Measurements from ENCODE around the gene BLCAP.
"Not testable (repeated sequence)": the region's sequence is repeated elsewhere in the genome, so short reads cannot be mapped to it uniquely, and the experiment has no call there.

BLCAP gene

GRCh38 chr20:37564016-37564387 lies 36.3 kb upstream of the BLCAP start:
- Mint-ChIP-seq H3K9me3 (no peaks in the 10 kb centered on the region), H3K27ac (no peak overlapping the region), H3K4me1 (peaks cover 8% of the 10 kb centered on the region), H3K36me3 (no peaks in the 10 kb centered on the region), H3K4me3 (no peak overlapping the region)
- ATAC-seq (no peak), DNase-seq (ENCODE audit: low spot score in 2 of 2) (no peak)

GRCh38 chr20:37562695-37563480 lies 35.2 kb upstream of the BLCAP start:
- Mint-ChIP-seq H3K4me3 (no peak overlapping the region), H3K9me3 (no peaks in the 10 kb centered on the region), H3K36me3 (no peaks in the 10 kb centered on the region), H3K4me1 (peaks cover 6% of the 10 kb centered on the region), H3K27ac (no peak overlapping the region)
- ATAC-seq, result no peak
- DNase-seq (ENCODE audit: low spot score in 2 of 2), result no peak

GRCh38 chr20:37560629-37561028 lies 33.0 kb upstream of the BLCAP start:
- no peaks in the 10 kb centered on the region for H3K9me3 Mint-ChIP-seq
- DNase-seq (ENCODE audit: low spot score in 2 of 2), result no peak
- no peak overlapping the region for H3K4me3 Mint-ChIP-seq
- peak overlapping the region; percentile 50 for H3K27ac Mint-ChIP-seq
- H3K4me1 Mint-ChIP-seq, result no peaks in the 10 kb centered on the region
- no peaks in the 10 kb centered on the region for H3K36me3 Mint-ChIP-seq
- ATAC-seq, result no peak

GRCh38 chr20:37559312-37560027 lies 31.8 kb upstream of the BLCAP start:
- Mint-ChIP-seq H3K27ac (peak overlapping the region; percentile 50), H3K4me1 (no peaks in the 10 kb centered on the region), H3K36me3 (no peaks in the 10 kb centered on the region), H3K9me3 (no peaks in the 10 kb centered on the region), H3K4me3 (no peak overlapping the region)
- no peak for ATAC-seq
- no peak for DNase-seq (ENCODE audit: low spot score in 2 of 2)

GRCh38 chr20:37558779-37559178 lies 31.1 kb upstream of the BLCAP start:
- Mint-ChIP-seq H3K4me1 (no peaks in the 10 kb centered on the region), H3K4me3 (no peak overlapping the region), H3K27ac (no peak overlapping the region), H3K36me3 (no peaks in the 10 kb centered on the region), H3K9me3 (no peaks in the 10 kb centered on the region)
- DNase-seq (ENCODE audit: low spot score in 2 of 2), result no peak
- ATAC-seq, result peak; percentile 40

GRCh38 chr20:37558306-37558705 lies 30.6 kb upstream of the BLCAP start:
- Mint-ChIP-seq H3K4me1 (no peaks in the 10 kb centered on the region), H3K27ac (no peak overlapping the region), H3K36me3 (no peaks in the 10 kb centered on the region), H3K4me3 (no peak overlapping the region), H3K9me3 (no peaks in the 10 kb centered on the region)
- ATAC-seq (no peak), DNase-seq (ENCODE audit: low spot score in 2 of 2) (no peak)

GRCh38 chr20:37556538-37556937 lies 28.9 kb upstream of the BLCAP start:
- H3K27ac Mint-ChIP-seq, result no peak overlapping the region
- no peak overlapping the region for H3K4me3 Mint-ChIP-seq
- H3K4me1 Mint-ChIP-seq, result no peaks in the 10 kb centered on the region
- no peaks in the 10 kb centered on the region for H3K36me3 Mint-ChIP-seq
- no peaks in the 10 kb centered on the region for H3K9me3 Mint-ChIP-seq
- ATAC-seq, result no peak
- DNase-seq (ENCODE audit: low spot score in 2 of 2), result no peak

- not testable (repeated sequence) for H3K36me3 Mint-ChIP-seq; DNase-seq (ENCODE audit: low spot score in 2 of 2); ATAC-seq; H3K4me3 Mint-ChIP-seq; H3K9me3 Mint-ChIP-seq; H3K27ac Mint-ChIP-seq; H3K4me1 Mint-ChIP-seq
These were observed 27.1 kb upstream of the BLCAP start for GRCh38 chr20:37554721-37555298.

- no peak overlapping the region for H3K4me3 Mint-ChIP-seq
- no peak overlapping the region for H3K27ac Mint-ChIP-seq
- ATAC-seq (peak; percentile 68), DNase-seq (ENCODE audit: low spot score in 2 of 2) (no peak)
- H3K4me1 Mint-ChIP-seq, result no peaks in the 10 kb centered on the region
- H3K36me3 Mint-ChIP-seq, result no peaks in the 10 kb centered on the region
- no peaks in the 10 kb centered on the region for H3K9me3 Mint-ChIP-seq
These were observed 24.7 kb upstream of the BLCAP start for GRCh38 chr20:37552415-37552814.

GRCh38 chr20:37551660-37552059 lies 24.0 kb upstream of the BLCAP start:
- H3K4me1 Mint-ChIP-seq; H3K36me3 Mint-ChIP-seq; H3K4me3 Mint-ChIP-seq; DNase-seq (ENCODE audit: low spot score in 2 of 2); H3K9me3 Mint-ChIP-seq; H3K27ac Mint-ChIP-seq; ATAC-seq: not testable (repeated sequence)

- ATAC-seq; H3K36me3 Mint-ChIP-seq; H3K27ac Mint-ChIP-seq; DNase-seq (ENCODE audit: low spot score in 2 of 2); H3K4me1 Mint-ChIP-seq; H3K4me3 Mint-ChIP-seq; H3K9me3 Mint-ChIP-seq: not testable (repeated sequence)
These were observed 22.6 kb upstream of the BLCAP start for GRCh38 chr20:37550101-37550920.

GRCh38 chr20:37547912-37548311 lies 20.2 kb upstream of the BLCAP start:
- no peak for ATAC-seq
- Mint-ChIP-seq H3K36me3 (no peaks in the 10 kb centered on the region), H3K4me3 (no peak overlapping the region), H3K27ac (no peak overlapping the region), H3K4me1 (no peaks in the 10 kb centered on the region), H3K9me3 (no peaks in the 10 kb centered on the region)
- DNase-seq (ENCODE audit: low spot score in 2 of 2), result no peak

GRCh38 chr20:37545516-37545915 lies 17.8 kb upstream of the BLCAP start:
- Mint-ChIP-seq H3K36me3 (no peaks in the 10 kb centered on the region), H3K27ac (no peak overlapping the region), H3K4me1 (no peaks in the 10 kb centered on the region), H3K9me3 (no peaks in the 10 kb centered on the region), H3K4me3 (no peak overlapping the region)
- ATAC-seq, result no peak
- no peak for DNase-seq (ENCODE audit: low spot score in 2 of 2)

GRCh38 chr20:37544386-37544785 lies 16.7 kb upstream of the BLCAP start:
- H3K27ac Mint-ChIP-seq, result no peak overlapping the region
- DNase-seq (ENCODE audit: low spot score in 2 of 2), result no peak
- H3K4me3 Mint-ChIP-seq, result no peak overlapping the region
- H3K36me3 Mint-ChIP-seq, result no peaks in the 10 kb centered on the region
- no peaks in the 10 kb centered on the region for H3K4me1 Mint-ChIP-seq
- ATAC-seq, result no peak
- no peaks in the 10 kb centered on the region for H3K9me3 Mint-ChIP-seq

GRCh38 chr20:37543828-37544227 lies 16.2 kb upstream of the BLCAP start:
- no peak for DNase-seq (ENCODE audit: low spot score in 2 of 2)

More at GRCh38 chr20:37543828-37544227, 16.2 kb upstream of the BLCAP start:
- no peaks in the 10 kb centered on the region for H3K4me1 Mint-ChIP-seq
- H3K36me3 Mint-ChIP-seq, result no peaks in the 10 kb centered on the region
- H3K4me3 Mint-ChIP-seq, result no peak overlapping the region
- no peaks in the 10 kb centered on the region for H3K9me3 Mint-ChIP-seq
- ATAC-seq, result no peak
- H3K27ac Mint-ChIP-seq, result no peak overlapping the region

Data from stimulated activated effector memory CD8-positive, alpha-beta T cell treated with anti-CD3 and anti-CD28 coated beads, Interleukin-12 subunit alpha, Interleukin-12 subunit beta, amount 100 ng/mL, for 72 hours (primary cell).